ENCODE results near the gene CCL1.
"Not testable (repeated sequence)": the region's sequence is repeated elsewhere in the genome, so short reads cannot be mapped to it uniquely, and the experiment has no call there.

The CCL1 gene

GRCh38 chr17:34351096-34351495, 11.9 kb downstream of the CCL1 start:
- H3K4me3 ChIP-seq (ENCODE audit: low read depth, low read length): no peak overlapping the region
- TF ChIP-seq CTCF (IDR thresholded peaks at IDR 0.05; ENCODE audit: borderline replicate concordance, insufficient read depth, low read depth, low read length): no peak

- no peak for TF ChIP-seq CTCF (IDR thresholded peaks at IDR 0.05; ENCODE audit: borderline replicate concordance, insufficient read depth, low read depth, low read length)
Measured at GRCh38 chr17:34349751-34350150, 13.3 kb downstream of the CCL1 start.

GRCh38 chr17:34347063-34347462, 16.0 kb downstream of the CCL1 start:
- H3K4me3 ChIP-seq (ENCODE audit: low read depth, low read length): no peak overlapping the region
- no peak for TF ChIP-seq CTCF (IDR thresholded peaks at IDR 0.05; ENCODE audit: borderline replicate concordance, insufficient read depth, low read depth, low read length)

More at GRCh38 chr17:34349751-34350150, 13.3 kb downstream of the CCL1 start:
- no peak overlapping the region for H3K4me3 ChIP-seq (ENCODE audit: low read depth, low read length)

GRCh38 chr17:34341916-34342315, 21.1 kb downstream of the CCL1 start:
- no peak overlapping the region for H3K4me3 ChIP-seq (ENCODE audit: low read depth, low read length)
- no peak for TF ChIP-seq CTCF (IDR thresholded peaks at IDR 0.05; ENCODE audit: borderline replicate concordance, insufficient read depth, low read depth, low read length)

GRCh38 chr17:34339138-34339770, 23.8 kb downstream of the CCL1 start:
- H3K4me3 ChIP-seq (ENCODE audit: low read depth, low read length): no peak overlapping the region
- TF ChIP-seq CTCF (IDR thresholded peaks at IDR 0.05; ENCODE audit: borderline replicate concordance, insufficient read depth, low read depth, low read length): no peak

GRCh38 chr17:34337701-34338100, 25.3 kb downstream of the CCL1 start:
- no peak for TF ChIP-seq CTCF (IDR thresholded peaks at IDR 0.05; ENCODE audit: borderline replicate concordance, insufficient read depth, low read depth, low read length)
- no peak overlapping the region for H3K4me3 ChIP-seq (ENCODE audit: low read depth, low read length)

GRCh38 chr17:34327580-34327979, 35.5 kb downstream of the CCL1 start:
- not testable (repeated sequence) for H3K4me3 ChIP-seq (ENCODE audit: low read depth, low read length)

Measured in GM12875 (cell line).